HepG2 (cell line): Measurements from ENCODE around the gene RASL12. TPM values are rescaled to one million over a fixed set of nuclear protein-coding genes. Genes with fewer than 3 reads are reported as not detected.

Source experiments
- CBX1 ChIP-seq: IDR thresholded peaks from one replicate; pipeline ENCODE4 v1.6.1; 2016; ENCODE audit warnings: antibody characterized with exemption, low read depth
- DMTF1 ChIP-seq: sonication (generic); formaldehyde crosslinking; IDR thresholded peaks from 2 replicates; pipeline ENCODE4 v1.4.0; 2020; ENCODE audit warnings: mild to moderate bottlenecking, missing genetic modification reagents
- FIP1L1 ChIP-seq: fragments of 200-400 bp; formaldehyde crosslinking; IDR thresholded peaks from 2 replicates; pipeline ENCODE4 v1.6.1; 2018; ENCODE audit warnings: low read depth, mild to moderate bottlenecking, low read length, moderate library complexity, borderline replicate concordance; ENCODE audit not compliant: insufficient read depth
- FOXK1 ChIP-seq: sonication (generic); formaldehyde crosslinking; IDR thresholded peaks from 2 replicates; pipeline ENCODE4 v1.4.0; 2020; ENCODE audit warnings: low read depth, missing genetic modification reagents, borderline replicate concordance
- HNF4A ChIP-seq: sonication (generic); formaldehyde crosslinking; IDR thresholded peaks from 2 replicates; pipeline ENCODE4 v1.4.0; 2020; ENCODE audit warnings: missing genetic modification reagents
- HOXA9 ChIP-seq: sonication (generic); formaldehyde crosslinking; IDR thresholded peaks from 2 replicates; pipeline ENCODE4 v1.8.1; 2022; ENCODE audit warnings: missing genetic modification reagents, mild to moderate bottlenecking, moderate library complexity, borderline replicate concordance
- KLF15 ChIP-seq: sonication (generic); formaldehyde crosslinking; IDR thresholded peaks from 2 replicates; pipeline ENCODE4 v1.8.1; 2023; ENCODE audit warnings: borderline replicate concordance, mild to moderate bottlenecking, inconsistent platforms, missing genetic modification reagents, mixed read lengths
- NBN ChIP-seq: fragments of 450-650 bp; conservative IDR thresholded peaks from 2 replicates; pipeline ENCODE4 v1.6.1; 2017
- POLR2A ChIP-seq, 2 experiments: IDR thresholded peaks; 2 replicates each; pipeline ENCODE4 v1.6.1; 2011; ENCODE audit warnings: low read depth in 2 of 2, low read length in 2 of 2, mild to moderate bottlenecking in 1 of 2, moderate library complexity in 1 of 2; ENCODE audit not compliant: insufficient read depth in 1 of 2
- POLR2AphosphoS5 ChIP-seq: IDR thresholded peaks from 2 replicates; pipeline ENCODE4 v1.6.1; 2012; ENCODE audit warnings: low read depth, low read length
- ZC3H4 ChIP-seq: sonication (generic); formaldehyde crosslinking; IDR thresholded peaks from 2 replicates; pipeline ENCODE4 v1.4.0; 2020; ENCODE audit warnings: missing genetic modification reagents, borderline replicate concordance
- ZMYM2 ChIP-seq: sonication (generic); formaldehyde crosslinking; IDR thresholded peaks from 2 replicates; pipeline ENCODE4 v1.8.0; 2022; ENCODE audit warnings: mild to moderate bottlenecking, missing genetic modification reagents
- ZNF101 ChIP-seq: sonication (generic); formaldehyde crosslinking; IDR thresholded peaks from 2 replicates; pipeline ENCODE4 v1.4.0; 2020; ENCODE audit warnings: mild to moderate bottlenecking, low read depth, missing genetic modification reagents, borderline replicate concordance
- ZNF276 ChIP-seq: sonication (generic); formaldehyde crosslinking; IDR thresholded peaks from 2 replicates; pipeline ENCODE4 v1.4.0; 2020; ENCODE audit warnings: mild to moderate bottlenecking, low read depth, missing genetic modification reagents
- ZNF3 ChIP-seq: IDR thresholded peaks from 2 replicates; pipeline ENCODE4 v1.7.0; 2017; ENCODE audit warnings: inconsistent platforms
- ZNF430 ChIP-seq: sonication (generic); formaldehyde crosslinking; IDR thresholded peaks from 2 replicates; pipeline ENCODE4 v1.9.0; 2021; ENCODE audit warnings: mild to moderate bottlenecking, missing genetic modification reagents
- ZNF44 ChIP-seq: sonication (generic); formaldehyde crosslinking; IDR thresholded peaks from 2 replicates; pipeline ENCODE4 v1.5.1; 2020; ENCODE audit warnings: mild to moderate bottlenecking, missing genetic modification reagents
- ZNF557 ChIP-seq: sonication (generic); formaldehyde crosslinking; IDR thresholded peaks from 2 replicates; pipeline ENCODE4 v1.4.0; 2020; ENCODE audit warnings: missing genetic modification reagents
- ZNF558 ChIP-seq: sonication (generic); formaldehyde crosslinking; IDR thresholded peaks from 2 replicates; pipeline ENCODE4 v1.9.0; 2022; ENCODE audit warnings: mild to moderate bottlenecking, missing genetic modification reagents, borderline replicate concordance
- ZNF7 ChIP-seq: IDR thresholded peaks from 2 replicates; pipeline ENCODE4 v1.6.1; 2016; ENCODE audit warnings: missing biosample characterization, missing genetic modification reagents
- polyA plus RNA-seq, 8 experiments: library from polyadenylated mRNA; depleted of rRNA in 3 of 8; stranded (reverse) in 7 of 8; unstranded in 1 of 8; fragments of >200 nt; fragmentation: Illumina TruSeq in 4 of 8; extraction: Trizol in 4 of 8; gene quantifications; 2 replicates each; pipeline versions ENCODE4 v1.2.1 to v1.2.3, GENCODE V29; 2011 to 2016; ENCODE audit warnings: low read depth in 4 of 8, missing spikeins in 1 of 8, mixed read lengths in 1 of 8; ENCODE audit not compliant: insufficient read depth in 1 of 8
- total RNA-seq, 5 experiments: library from RNA; depleted of rRNA; stranded (reverse); fragments of >200 nt; fragmentation: Illumina TruSeq; extraction: Trizol; gene quantifications; 2 replicates each; pipeline ENCODE4 v1.2.3, GENCODE V29; 2016; ENCODE audit warnings: low read depth in 1 of 5
- TF ChIP-seq, protein P1 (sequence below): IDR thresholded peaks from 2 replicates; pipeline ENCODE4 v1.6.1; 2016
- TF ChIP-seq, protein P2 (sequence below): IDR thresholded peaks from 2 replicates; pipeline ENCODE4 v1.6.1; 2018; ENCODE audit warnings: missing genetic modification reagents, mild to moderate bottlenecking, missing compliant biosample characterization
- TF ChIP-seq, protein P3 (sequence below): sonication (generic); formaldehyde crosslinking; IDR thresholded peaks from 2 replicates; pipeline ENCODE4 v1.8.1; 2023; ENCODE audit warnings: mild to moderate bottlenecking, moderate library complexity, missing genetic modification reagents

The RASL12 gene
- total and polyA plus RNA-seq, 2 of the 13 experiments (the other 11 are each of a cell fraction or from before 2014, with no cell fraction given): 0.16 to 0.55 TPM

GRCh38 chr15:65044724-65045481 is 22.9 kb downstream of the RASL12 start, which contains the start of gene SLC51B (continued):
- TF ChIP-seq FOXK1 (peak; percentile 69; the same call in 1 of the 2 replicates), ZNF3 (CRISPR knock-in tag) (no peak), CBX1 (no peak), ZNF7 (CRISPR knock-in tag) (peak; percentile 15; the same call in 1 of the 2 replicates), ZNF557 (CRISPR knock-in tag) (no peak), ZMYM2 (no peak; the same call in none of the 2 replicates), ZNF558 (CRISPR knock-in tag) (no peak), HOXA9 (no peak), ZNF44 (peak; percentile 57; the same call in 1 of the 2 replicates), POLR2A (IDR thresholded peaks at IDR 0.05; ENCODE audit: insufficient read depth in 1 of 2, low read depth in 2 of 2, low read length in 2 of 2) (no peak; a peak in 3 of 4 replicates), ZNF430 (peak; percentile 86), POLR2AphosphoS5 (0 out of 2 replicates have a peak, but pooled peaks have one; percentile 32), KLF15 (CRISPR knock-in tag) (no peak; the same call in 1 of the 2 replicates), ZNF276 (no peak), DMTF1 (no peak), HNF4A (CRISPR knock-in tag) (peak; percentile 79; the same call in 1 of the 2 replicates), FIP1L1 (no peak), NBN (no peak), ZNF101 (CRISPR knock-in tag) (no peak), ZC3H4 (CRISPR knock-in tag) (no peak)
- TF ChIP-seq, protein P1, sequence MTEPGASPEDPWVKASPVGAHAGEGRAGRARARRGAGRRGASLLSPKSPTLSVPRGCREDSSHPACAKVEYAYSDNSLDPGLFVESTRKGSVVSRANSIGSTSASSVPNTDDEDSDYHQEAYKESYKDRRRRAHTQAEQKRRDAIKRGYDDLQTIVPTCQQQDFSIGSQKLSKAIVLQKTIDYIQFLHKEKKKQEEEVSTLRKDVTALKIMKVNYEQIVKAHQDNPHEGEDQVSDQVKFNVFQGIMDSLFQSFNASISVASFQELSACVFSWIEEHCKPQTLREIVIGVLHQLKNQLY (CRISPR knock-in tag): 0 out of 2 replicates have a peak, but pooled peaks have one; percentile 55
- TF ChIP-seq, protein P2, sequence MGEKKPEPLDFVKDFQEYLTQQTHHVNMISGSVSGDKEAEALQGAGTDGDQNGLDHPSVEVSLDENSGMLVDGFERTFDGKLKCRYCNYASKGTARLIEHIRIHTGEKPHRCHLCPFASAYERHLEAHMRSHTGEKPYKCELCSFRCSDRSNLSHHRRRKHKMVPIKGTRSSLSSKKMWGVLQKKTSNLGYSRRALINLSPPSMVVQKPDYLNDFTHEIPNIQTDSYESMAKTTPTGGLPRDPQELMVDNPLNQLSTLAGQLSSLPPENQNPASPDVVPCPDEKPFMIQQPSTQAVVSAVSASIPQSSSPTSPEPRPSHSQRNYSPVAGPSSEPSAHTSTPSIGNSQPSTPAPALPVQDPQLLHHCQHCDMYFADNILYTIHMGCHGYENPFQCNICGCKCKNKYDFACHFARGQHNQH (CRISPR knock-in tag): peak; percentile 84; the same call in 1 of the 2 replicates
- TF ChIP-seq, protein P3, sequence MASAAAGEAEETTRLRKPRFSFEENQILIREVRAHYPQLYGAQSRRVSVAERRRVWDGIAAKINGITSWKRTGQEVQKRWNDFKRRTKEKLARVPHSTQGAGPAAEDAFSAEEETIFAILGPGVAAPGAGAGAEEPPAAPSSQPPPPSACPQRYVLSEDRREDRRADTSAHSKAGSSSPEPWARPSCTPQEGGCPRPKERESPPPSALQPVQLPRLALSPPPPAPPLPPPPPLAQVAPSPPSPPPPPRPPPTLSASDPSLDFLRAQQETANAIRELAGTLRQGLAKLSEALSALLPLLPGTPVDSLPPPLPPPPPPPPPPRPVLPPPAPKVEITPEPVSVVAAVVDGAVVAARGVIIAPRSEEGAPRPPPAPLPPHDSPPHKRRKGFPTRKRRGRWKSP (CRISPR knock-in tag): peak; percentile 69; the same call in 1 of the 2 replicates
